Hepatocyte (in vitro differentiated cells): Measurements from ENCODE around the gene PRAC2.

ENCODE experiments used
- CTCF ChIP-seq: fragments of 200-600 bp; sonication (generic); IDR thresholded peaks from 2 replicates; pipeline ENCODE4 v1.5.1; 2016; ENCODE audit warnings: antibody characterized with exemption, mild to moderate bottlenecking; ENCODE audit not compliant: poor library complexity
- EZH2phosphoT487 ChIP-seq: fragments of 200-600 bp; sonication (generic); IDR thresholded peaks from one replicate; pipeline ENCODE4 v1.6.1; 2018; ENCODE audit warnings: antibody characterized with exemption, mild to moderate bottlenecking, low read depth, moderate library complexity; ENCODE audit not compliant: unreplicated experiment, severe bottlenecking

- TF ChIP-seq CTCF (no peak), EZH2phosphoT487 (no peak)
These were observed 631 bp upstream of the PRAC2 start, which contains the start of gene PRAC1 for GRCh38 chr17:48722201-48722907.
